ENCODE measurements around the gene FAM124A. TPM values are rescaled to one million over a fixed set of nuclear protein-coding genes. Genes with fewer than 3 reads are reported as not detected.

FAM124A gene
- polyA plus RNA-seq, 4 donors: 0.22 to 1.8 (median 0.41) TPM; not detected in 1

- peak overlapping the region in 1 of 3 donors; percentile 18 for H3K27ac ChIP-seq (ENCODE audit: low read depth in 1 of 3, low read length in 2 of 3)
- no peak overlapping the region for H3K4me3 ChIP-seq (ENCODE audit: low read depth in 1 of 3, low read length in 3 of 3)
- DNase-seq (peak in 1 of 2 donors; percentile 2), FAIRE-seq (no peak)
- no peaks in the 10 kb centered on the region for H3K36me3 ChIP-seq (ENCODE audit: control insufficient read depth in 3 of 3, insufficient read depth in 2 of 3, low read depth in 1 of 3, low read length in 3 of 3)
- H3K27me3 ChIP-seq (ENCODE audit: control insufficient read depth in 3 of 3, insufficient read depth in 3 of 3, low read length in 3 of 3): peaks cover 0 to 20% (median 0%) of the 10 kb centered on the region in 3 donors
- H3K9me3 ChIP-seq (ENCODE audit: control insufficient read depth in 2 of 2, insufficient read depth in 1 of 2, low read depth in 1 of 2, low read length in 1 of 2): no peaks in the 10 kb centered on the region
- no peaks in the 10 kb centered on the region for H3K4me1 ChIP-seq (ENCODE audit: control insufficient read depth in 3 of 3, insufficient read depth in 2 of 3, low read depth in 1 of 3, low read length in 2 of 3)
- 58 to 67% (median 63%) methylated on average over 17 of the region's 17 CpGs for WGBS, 3 donors
Measured at GRCh38 chr13:51246418-51247277, 24.4 kb downstream of the FAM124A start.

GRCh38 chr13:51249255-51249654, 27.1 kb downstream of the FAM124A start:
- H3K9me3 ChIP-seq (ENCODE audit: control insufficient read depth in 2 of 2, insufficient read depth in 1 of 2, low read depth in 1 of 2, low read length in 1 of 2): no peaks in the 10 kb centered on the region
- H3K4me3 ChIP-seq (ENCODE audit: low read depth in 1 of 3, low read length in 3 of 3): no peak overlapping the region
- peaks cover 0 to 14% (median 0%) of the 10 kb centered on the region in 3 donors for H3K27me3 ChIP-seq (ENCODE audit: control insufficient read depth in 3 of 3, insufficient read depth in 3 of 3, low read length in 3 of 3)
- no peak overlapping the region for H3K27ac ChIP-seq (ENCODE audit: low read depth in 1 of 3, low read length in 2 of 3)
- WGBS, 3 donors: 96 to 97% (median 97%) methylated on average over 1 of the region's 1 CpG
- FAIRE-seq: no peak
- no peaks in the 10 kb centered on the region for H3K4me1 ChIP-seq (ENCODE audit: control insufficient read depth in 3 of 3, insufficient read depth in 2 of 3, low read depth in 1 of 3, low read length in 2 of 3)
- no peak for DNase-seq
- H3K36me3 ChIP-seq (ENCODE audit: control insufficient read depth in 3 of 3, insufficient read depth in 2 of 3, low read depth in 1 of 3, low read length in 3 of 3): peaks cover 0 to 2% (median 0%) of the 10 kb centered on the region in 3 donors

GRCh38 chr13:51249770-51250741, 27.9 kb downstream of the FAM124A start:
- 81 to 89% (median 81%) methylated on average over 4 of the region's 4 CpGs for WGBS, 3 donors
- Histone ChIP-seq H3K4me1 (ENCODE audit: control insufficient read depth in 3 of 3, insufficient read depth in 2 of 3, low read depth in 1 of 3, low read length in 2 of 3) (no peaks in the 10 kb centered on the region), H3K9me3 (ENCODE audit: control insufficient read depth in 2 of 2, insufficient read depth in 1 of 2, low read depth in 1 of 2, low read length in 1 of 2) (no peaks in the 10 kb centered on the region), H3K36me3 (ENCODE audit: control insufficient read depth in 3 of 3, insufficient read depth in 2 of 3, low read depth in 1 of 3, low read length in 3 of 3) (peaks cover 0 to 2% (median 0%) of the 10 kb centered on the region in 3 donors), H3K4me3 (ENCODE audit: low read depth in 1 of 3, low read length in 3 of 3) (no peak overlapping the region), H3K27me3 (ENCODE audit: control insufficient read depth in 3 of 3, insufficient read depth in 3 of 3, low read length in 3 of 3) (peaks cover 0 to 10% (median 0%) of the 10 kb centered on the region in 3 donors), H3K27ac (ENCODE audit: low read depth in 1 of 3, low read length in 2 of 3) (no peak overlapping the region)
- DNase-seq (peak in 1 of 2 donors; percentile 3), FAIRE-seq (no peak)

- no peak for DNase-seq
- H3K27ac ChIP-seq (ENCODE audit: low read depth in 1 of 3, low read length in 2 of 3): no peak overlapping the region
- no peaks in the 10 kb centered on the region for H3K9me3 ChIP-seq (ENCODE audit: control insufficient read depth in 2 of 2, insufficient read depth in 1 of 2, low read depth in 1 of 2, low read length in 1 of 2)
- H3K36me3 ChIP-seq (ENCODE audit: control insufficient read depth in 3 of 3, insufficient read depth in 2 of 3, low read depth in 1 of 3, low read length in 3 of 3): peaks cover 0 to 2% (median 0%) of the 10 kb centered on the region in 3 donors
- H3K4me3 ChIP-seq (ENCODE audit: low read depth in 1 of 3, low read length in 3 of 3): no peak overlapping the region
- no peak for FAIRE-seq
- WGBS, 3 donors: 97 to 98% (median 97%) methylated on average over 28 to 31 of the region's 31 CpGs
- H3K4me1 ChIP-seq (ENCODE audit: control insufficient read depth in 3 of 3, insufficient read depth in 2 of 3, low read depth in 1 of 3, low read length in 2 of 3): no peaks in the 10 kb centered on the region
- peaks cover 0 to 8% (median 0%) of the 10 kb centered on the region in 3 donors for H3K27me3 ChIP-seq (ENCODE audit: control insufficient read depth in 3 of 3, insufficient read depth in 3 of 3, low read length in 3 of 3)
Measured at GRCh38 chr13:51251480-51251879, 29.3 kb downstream of the FAM124A start.

- Histone ChIP-seq H3K27me3 (ENCODE audit: control insufficient read depth in 3 of 3, insufficient read depth in 3 of 3, low read length in 3 of 3) (no peaks in the 10 kb centered on the region), H3K4me1 (ENCODE audit: control insufficient read depth in 3 of 3, insufficient read depth in 2 of 3, low read depth in 1 of 3, low read length in 2 of 3) (no peaks in the 10 kb centered on the region), H3K36me3 (ENCODE audit: control insufficient read depth in 3 of 3, insufficient read depth in 2 of 3, low read depth in 1 of 3, low read length in 3 of 3) (peaks cover 0 to 2% (median 0%) of the 10 kb centered on the region in 3 donors), H3K27ac (ENCODE audit: low read depth in 1 of 3, low read length in 2 of 3) (no peak overlapping the region), H3K9me3 (ENCODE audit: control insufficient read depth in 2 of 2, insufficient read depth in 1 of 2, low read depth in 1 of 2, low read length in 1 of 2) (no peaks in the 10 kb centered on the region), H3K4me3 (ENCODE audit: low read depth in 1 of 3, low read length in 3 of 3) (no peak overlapping the region)
- WGBS, 3 donors: 37 to 55% (median 46%) methylated on average over 4 of the region's 4 CpGs
- FAIRE-seq (no peak), DNase-seq (no peak)
Measured at GRCh38 chr13:51252954-51253532, 30.8 kb downstream of the FAM124A start.

- FAIRE-seq (no peak), DNase-seq (no peak)
Measured at GRCh38 chr13:51255556-51255955, 33.4 kb downstream of the FAM124A start.

GRCh38 chr13:51257187-51257586, 35.0 kb downstream of the FAM124A start:
- no peak for FAIRE-seq
- WGBS, 3 donors: 94 to 100% (median 98%) methylated on average over 2 of the region's 2 CpGs

More at GRCh38 chr13:51255556-51255955, 33.4 kb downstream of the FAM124A start:
- no peak overlapping the region for H3K4me3 ChIP-seq (ENCODE audit: low read depth in 1 of 3, low read length in 3 of 3)
- no peaks in the 10 kb centered on the region for H3K4me1 ChIP-seq (ENCODE audit: control insufficient read depth in 3 of 3, insufficient read depth in 2 of 3, low read depth in 1 of 3, low read length in 2 of 3)
- peaks cover 0 to 2% (median 0%) of the 10 kb centered on the region in 3 donors for H3K36me3 ChIP-seq (ENCODE audit: control insufficient read depth in 3 of 3, insufficient read depth in 2 of 3, low read depth in 1 of 3, low read length in 3 of 3)
- 91 to 100% (median 100%) methylated on average over 1 of the region's 1 CpG for WGBS, 3 donors
- no peaks in the 10 kb centered on the region for H3K9me3 ChIP-seq (ENCODE audit: control insufficient read depth in 2 of 2, insufficient read depth in 1 of 2, low read depth in 1 of 2, low read length in 1 of 2)
- no peak overlapping the region for H3K27ac ChIP-seq (ENCODE audit: low read depth in 1 of 3, low read length in 2 of 3)
- no peaks in the 10 kb centered on the region for H3K27me3 ChIP-seq (ENCODE audit: control insufficient read depth in 3 of 3, insufficient read depth in 3 of 3, low read length in 3 of 3)

More at GRCh38 chr13:51257187-51257586, 35.0 kb downstream of the FAM124A start:
- Histone ChIP-seq H3K4me1 (ENCODE audit: control insufficient read depth in 3 of 3, insufficient read depth in 2 of 3, low read depth in 1 of 3, low read length in 2 of 3) (no peaks in the 10 kb centered on the region), H3K9me3 (ENCODE audit: control insufficient read depth in 2 of 2, insufficient read depth in 1 of 2, low read depth in 1 of 2, low read length in 1 of 2) (no peaks in the 10 kb centered on the region), H3K36me3 (ENCODE audit: control insufficient read depth in 3 of 3, insufficient read depth in 2 of 3, low read depth in 1 of 3, low read length in 3 of 3) (no peaks in the 10 kb centered on the region), H3K27ac (ENCODE audit: low read depth in 1 of 3, low read length in 2 of 3) (no peak overlapping the region), H3K4me3 (ENCODE audit: low read depth in 1 of 3, low read length in 3 of 3) (no peak overlapping the region), H3K27me3 (ENCODE audit: control insufficient read depth in 3 of 3, insufficient read depth in 3 of 3, low read length in 3 of 3) (no peaks in the 10 kb centered on the region)
- DNase-seq: no peak
